WTC11 (cell line): ENCODE results near the gene SCYGR4. TPM values are rescaled to one million over a fixed set of nuclear protein-coding genes. Genes with fewer than 3 reads are reported as not detected.

Source experiments
- ATAC-seq: fragments of 200-7000 bp; cut with Tn5 transposase; 2 replicates; pipeline ENCODE4 v1.10.0; 2021; ENCODE audit warnings: mild to moderate bottlenecking, moderate library complexity
- CTCF ChIA-PET: fragments of 300-600 bp; sonication (Branson Sonifier 250); formaldehyde crosslinking; loops from one replicate; lab custom pipeline; 2021; ENCODE audit warnings: antibody characterized with exemption; lab: Charles Lee
- POLR2A ChIA-PET: fragments of 350-600 bp; sonication (Branson Sonifier 250); formaldehyde crosslinking; loops from one replicate; lab custom pipeline; 2021; ENCODE audit warnings: antibody characterized with exemption; lab: Charles Lee
- DNase-seq: peaks from one replicate; pipeline ENCODE4 v3.0.0; 2021; ENCODE audit warnings: low spot score
- H3K27ac Mint-ChIP-seq: 2 replicates; pipeline ENCODE4 v1.8.0; 2021; ENCODE audit warnings: mixed read lengths
- H3K27me3 Mint-ChIP-seq: 2 replicates; pipeline ENCODE4 v1.8.0; 2021; ENCODE audit warnings: low read depth, mild to moderate bottlenecking, moderate library complexity, mixed read lengths
- H3K36me3 Mint-ChIP-seq: 2 replicates; pipeline ENCODE4 v1.8.0; 2021; ENCODE audit warnings: mixed read lengths
- H3K4me1 Mint-ChIP-seq: 2 replicates; pipeline ENCODE4 v1.8.0; 2022; ENCODE audit warnings: mixed read lengths
- H3K4me3 Mint-ChIP-seq: 2 replicates; pipeline ENCODE4 v1.8.0; 2021; ENCODE audit warnings: mild to moderate bottlenecking, moderate library complexity, mixed read lengths
- H3K9me3 Mint-ChIP-seq: 2 replicates; pipeline ENCODE4 v1.8.0; 2021; ENCODE audit warnings: mixed read lengths
- ERG ChIP-seq: fragments of 250-450 bp; sonication (Bioruptor Pico); IDR thresholded peaks from 2 replicates; pipeline ENCODE4 v1.8.0; 2021; ENCODE audit warnings: mild to moderate bottlenecking
- FOXJ3 ChIP-seq: sonication (generic); formaldehyde crosslinking; IDR thresholded peaks from 2 replicates; pipeline ENCODE4 v1.9.0; 2021; ENCODE audit warnings: missing genetic modification reagents, mild to moderate bottlenecking, borderline replicate concordance
- FOXK1 ChIP-seq: sonication (generic); formaldehyde crosslinking; IDR thresholded peaks from 2 replicates; pipeline ENCODE4 v1.8.0; 2022; ENCODE audit warnings: mild to moderate bottlenecking, moderate library complexity, missing genetic modification reagents
- FOXP1 ChIP-seq: sonication (generic); formaldehyde crosslinking; IDR thresholded peaks from 2 replicates; pipeline ENCODE4 v1.8.0; 2022; ENCODE audit warnings: missing genetic modification reagents, mild to moderate bottlenecking, moderate library complexity, borderline replicate concordance
- GABPB1 ChIP-seq: sonication (generic); formaldehyde crosslinking; IDR thresholded peaks from 2 replicates; pipeline ENCODE4 v1.8.1; 2023; ENCODE audit warnings: mild to moderate bottlenecking, missing genetic modification reagents
- GTF2I ChIP-seq: fragments of 250-450 bp; sonication (Bioruptor Pico); conservative IDR thresholded peaks from 2 replicates; pipeline ENCODE4 v1.4.0; 2021; ENCODE audit warnings: mild to moderate bottlenecking
- NFATC4 ChIP-seq: fragments of 250-450 bp; sonication (Bioruptor Pico); IDR thresholded peaks from 2 replicates; pipeline ENCODE4 v1.9.0; 2021; ENCODE audit warnings: mild to moderate bottlenecking
- SP1 ChIP-seq: sonication (generic); formaldehyde crosslinking; conservative IDR thresholded peaks from 2 replicates; pipeline ENCODE4 v1.8.1; 2022; ENCODE audit warnings: missing genetic modification reagents
- USF1 ChIP-seq: sonication (generic); formaldehyde crosslinking; IDR thresholded peaks from 2 replicates; pipeline ENCODE4 v1.8.0; 2022; ENCODE audit warnings: mild to moderate bottlenecking, missing genetic modification reagents
- ZNF671 ChIP-seq: fragments of 250-450 bp; sonication (Bioruptor Pico); IDR thresholded peaks from 2 replicates; pipeline ENCODE4 v1.8.0; 2021; ENCODE audit warnings: mild to moderate bottlenecking
- total RNA-seq: library from RNA; stranded (reverse); gene quantifications from 3 replicates; pipeline ENCODE4 v1.2.3, GENCODE V29; 2021
- TF ChIP-seq, protein P1 (sequence below): sonication (generic); formaldehyde crosslinking; IDR thresholded peaks from 2 replicates; pipeline ENCODE4 v1.8.0; 2022; ENCODE audit warnings: mild to moderate bottlenecking, missing genetic modification reagents
- TF ChIP-seq, protein P2 (sequence below): fragments of 250-450 bp; sonication (Bioruptor Pico); IDR thresholded peaks from 2 replicates; pipeline ENCODE4 v2.1.2; 2022; ENCODE audit warnings: mild to moderate bottlenecking, moderate library complexity
- TF ChIP-seq, protein P3 (sequence below): sonication (generic); formaldehyde crosslinking; IDR thresholded peaks from 2 replicates; pipeline ENCODE4 v1.8.1; 2023; ENCODE audit warnings: mild to moderate bottlenecking, missing genetic modification reagents
- TF ChIP-seq, protein P4 (sequence below): sonication (generic); formaldehyde crosslinking; IDR thresholded peaks from 2 replicates; pipeline ENCODE4 v1.8.0; 2023; ENCODE audit warnings: mild to moderate bottlenecking, missing genetic modification reagents

Gene SCYGR4
- total RNA-seq, 1 experiment from 2014 or later: not detected

GRCh38 chr2:227655454-227655853, 38.2 kb downstream of the SCYGR4 start:
- no peak for ATAC-seq
- Mint-ChIP-seq H3K36me3 (no peaks in the 10 kb centered on the region), H3K4me3 (no peak overlapping the region), H3K9me3 (no peaks in the 10 kb centered on the region), H3K4me1 (no peaks in the 10 kb centered on the region), H3K27ac (no peak overlapping the region)
- DNase-seq: no peak
- POLR2A ChIA-PET: no interaction called here
- CTCF ChIA-PET: no interaction called here
- TF ChIP-seq GABPB1: peak; percentile 53; the same call in 1 of the 2 replicates
- TF ChIP-seq, protein P1, sequence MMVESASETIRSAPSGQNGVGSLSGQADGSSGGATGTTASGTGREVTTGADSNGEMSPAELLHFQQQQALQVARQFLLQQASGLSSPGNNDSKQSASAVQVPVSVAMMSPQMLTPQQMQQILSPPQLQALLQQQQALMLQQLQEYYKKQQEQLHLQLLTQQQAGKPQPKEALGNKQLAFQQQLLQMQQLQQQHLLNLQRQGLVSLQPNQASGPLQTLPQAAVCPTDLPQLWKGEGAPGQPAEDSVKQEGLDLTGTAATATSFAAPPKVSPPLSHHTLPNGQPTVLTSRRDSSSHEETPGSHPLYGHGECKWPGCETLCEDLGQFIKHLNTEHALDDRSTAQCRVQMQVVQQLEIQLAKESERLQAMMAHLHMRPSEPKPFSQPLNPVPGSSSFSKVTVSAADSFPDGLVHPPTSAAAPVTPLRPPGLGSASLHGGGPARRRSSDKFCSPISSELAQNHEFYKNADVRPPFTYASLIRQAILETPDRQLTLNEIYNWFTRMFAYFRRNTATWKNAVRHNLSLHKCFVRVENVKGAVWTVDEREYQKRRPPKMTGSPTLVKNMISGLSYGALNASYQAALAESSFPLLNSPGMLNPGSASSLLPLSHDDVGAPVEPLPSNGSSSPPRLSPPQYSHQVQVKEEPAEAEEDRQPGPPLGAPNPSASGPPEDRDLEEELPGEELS (CRISPR knock-in tag): no peak
- TF ChIP-seq, protein P2, sequence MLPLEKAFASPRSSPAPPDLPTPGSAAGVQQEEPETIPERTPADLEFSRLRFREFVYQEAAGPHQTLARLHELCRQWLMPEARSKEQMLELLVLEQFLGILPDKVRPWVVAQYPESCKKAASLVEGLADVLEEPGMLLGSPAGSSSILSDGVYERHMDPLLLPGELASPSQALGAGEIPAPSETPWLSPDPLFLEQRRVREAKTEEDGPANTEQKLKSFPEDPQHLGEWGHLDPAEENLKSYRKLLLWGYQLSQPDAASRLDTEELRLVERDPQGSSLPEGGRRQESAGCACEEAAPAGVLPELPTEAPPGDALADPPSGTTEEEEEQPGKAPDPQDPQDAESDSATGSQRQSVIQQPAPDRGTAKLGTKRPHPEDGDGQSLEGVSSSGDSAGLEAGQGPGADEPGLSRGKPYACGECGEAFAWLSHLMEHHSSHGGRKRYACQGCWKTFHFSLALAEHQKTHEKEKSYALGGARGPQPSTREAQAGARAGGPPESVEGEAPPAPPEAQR: no peak
- TF ChIP-seq USF1 (CRISPR knock-in tag): no peak
- TF ChIP-seq SP1: no peak
- TF ChIP-seq, all 79 proteins: peak for 1
- H3K27me3 Mint-ChIP-seq: no peaks in the 10 kb centered on the region

DNA sequence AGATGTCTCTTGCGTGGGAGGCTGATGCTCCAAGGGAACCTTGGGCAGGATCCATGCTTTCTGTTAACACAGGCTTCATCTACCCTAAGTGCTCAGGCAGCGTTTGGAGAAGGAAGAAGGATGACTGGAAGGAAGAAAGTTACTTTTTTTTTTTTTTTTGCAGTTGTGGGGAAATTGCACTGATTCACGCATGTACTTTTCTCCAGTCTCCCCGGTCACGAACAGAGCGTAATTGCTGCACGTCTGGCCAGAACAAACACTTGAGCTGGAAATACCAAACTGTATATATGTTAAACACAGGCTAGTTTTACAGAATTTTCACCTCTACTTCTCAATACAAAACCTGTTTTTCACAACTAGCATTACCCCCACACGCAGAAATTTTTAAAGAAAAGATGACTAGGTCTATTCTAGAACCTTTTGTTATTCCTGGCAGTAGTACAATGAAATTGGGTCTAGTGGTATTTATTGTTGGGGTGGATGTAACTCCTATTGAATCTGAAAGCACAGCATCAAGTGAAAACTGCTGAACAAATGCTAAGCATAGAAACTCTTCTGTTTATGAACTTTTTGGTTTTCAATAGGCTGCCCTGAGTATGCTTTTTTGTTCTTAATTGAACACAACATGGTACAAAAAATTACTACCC, 40.0 kb downstream of the SCYGR4 start:
- POLR2A ChIA-PET: no interaction called here
- H3K4me3 Mint-ChIP-seq: no peak overlapping the region
- H3K27me3 Mint-ChIP-seq: peaks cover 4% of the 10 kb centered on the region
- no peak for ATAC-seq
- H3K4me1 Mint-ChIP-seq: peaks cover 17% of the 10 kb centered on the region
- TF ChIP-seq ZNF671 (CRISPR knock-in tag): no peak
- no peak for TF ChIP-seq FOXK1 (CRISPR knock-in tag)
- no peak for TF ChIP-seq ERG
- TF ChIP-seq FOXP1: no peak
- TF ChIP-seq, protein P3, sequence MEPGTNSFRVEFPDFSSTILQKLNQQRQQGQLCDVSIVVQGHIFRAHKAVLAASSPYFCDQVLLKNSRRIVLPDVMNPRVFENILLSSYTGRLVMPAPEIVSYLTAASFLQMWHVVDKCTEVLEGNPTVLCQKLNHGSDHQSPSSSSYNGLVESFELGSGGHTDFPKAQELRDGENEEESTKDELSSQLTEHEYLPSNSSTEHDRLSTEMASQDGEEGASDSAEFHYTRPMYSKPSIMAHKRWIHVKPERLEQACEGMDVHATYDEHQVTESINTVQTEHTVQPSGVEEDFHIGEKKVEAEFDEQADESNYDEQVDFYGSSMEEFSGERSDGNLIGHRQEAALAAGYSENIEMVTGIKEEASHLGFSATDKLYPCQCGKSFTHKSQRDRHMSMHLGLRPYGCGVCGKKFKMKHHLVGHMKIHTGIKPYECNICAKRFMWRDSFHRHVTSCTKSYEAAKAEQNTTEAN: no peak
- TF ChIP-seq, all 79 proteins: peak for 0
- no peak overlapping the region for H3K27ac Mint-ChIP-seq
- no peaks in the 10 kb centered on the region for H3K9me3 Mint-ChIP-seq
- no peaks in the 10 kb centered on the region for H3K36me3 Mint-ChIP-seq
- CTCF ChIA-PET: interaction anchor here (1.1 to 2.0 kb wide), 4 partner anchors 22 to 116 kb away, joined by 4 to 89 read pairs (median 10); no protein-coding TSS in a partner anchor
- DNase-seq: no peak

DNA sequence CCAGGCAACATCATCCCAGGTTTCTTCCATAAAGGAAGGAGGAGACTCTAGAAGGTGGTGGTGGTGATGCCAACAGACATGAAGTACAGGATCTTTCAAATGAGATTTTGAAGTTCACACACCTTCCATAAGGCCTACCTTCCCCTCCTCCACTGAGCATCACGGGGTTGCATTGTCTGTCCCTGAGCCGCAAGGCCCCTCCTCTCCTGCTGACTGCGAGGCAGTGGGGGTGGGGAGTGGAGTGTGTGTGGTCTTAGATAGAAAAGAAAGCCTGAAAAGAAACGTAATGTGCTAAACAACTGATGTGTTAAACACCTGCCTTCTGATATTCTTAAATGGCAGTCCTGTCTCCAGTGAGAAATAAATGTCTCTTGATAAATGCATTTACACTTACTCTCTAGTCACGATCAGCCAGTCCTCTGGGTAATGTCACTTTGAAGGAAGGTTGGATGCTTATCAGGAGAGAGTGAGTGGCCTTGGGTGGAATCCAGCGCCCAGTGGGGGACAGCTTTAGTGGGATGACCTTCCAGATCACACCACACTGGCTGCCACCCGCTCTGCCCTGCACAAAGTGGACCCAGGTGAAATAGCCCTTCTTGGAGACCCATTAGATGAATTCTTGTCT, 43.8 kb downstream of the SCYGR4 start:
- CTCF ChIA-PET: interaction anchor here (1.6 kb wide), 1 partner anchor 105 kb away, joined by 10 read pairs; no protein-coding TSS in a partner anchor
- Mint-ChIP-seq H3K9me3 (no peaks in the 10 kb centered on the region), H3K4me3 (no peak overlapping the region), H3K27me3 (peaks cover 4% of the 10 kb centered on the region), H3K36me3 (no peaks in the 10 kb centered on the region), H3K4me1 (peaks cover 17% of the 10 kb centered on the region), H3K27ac (no peak overlapping the region)
- POLR2A ChIA-PET: no interaction called here
- ATAC-seq: peak; percentile 86
- peak; percentile 38 for DNase-seq
- TF ChIP-seq NFATC4: no peak
- TF ChIP-seq, protein P4, sequence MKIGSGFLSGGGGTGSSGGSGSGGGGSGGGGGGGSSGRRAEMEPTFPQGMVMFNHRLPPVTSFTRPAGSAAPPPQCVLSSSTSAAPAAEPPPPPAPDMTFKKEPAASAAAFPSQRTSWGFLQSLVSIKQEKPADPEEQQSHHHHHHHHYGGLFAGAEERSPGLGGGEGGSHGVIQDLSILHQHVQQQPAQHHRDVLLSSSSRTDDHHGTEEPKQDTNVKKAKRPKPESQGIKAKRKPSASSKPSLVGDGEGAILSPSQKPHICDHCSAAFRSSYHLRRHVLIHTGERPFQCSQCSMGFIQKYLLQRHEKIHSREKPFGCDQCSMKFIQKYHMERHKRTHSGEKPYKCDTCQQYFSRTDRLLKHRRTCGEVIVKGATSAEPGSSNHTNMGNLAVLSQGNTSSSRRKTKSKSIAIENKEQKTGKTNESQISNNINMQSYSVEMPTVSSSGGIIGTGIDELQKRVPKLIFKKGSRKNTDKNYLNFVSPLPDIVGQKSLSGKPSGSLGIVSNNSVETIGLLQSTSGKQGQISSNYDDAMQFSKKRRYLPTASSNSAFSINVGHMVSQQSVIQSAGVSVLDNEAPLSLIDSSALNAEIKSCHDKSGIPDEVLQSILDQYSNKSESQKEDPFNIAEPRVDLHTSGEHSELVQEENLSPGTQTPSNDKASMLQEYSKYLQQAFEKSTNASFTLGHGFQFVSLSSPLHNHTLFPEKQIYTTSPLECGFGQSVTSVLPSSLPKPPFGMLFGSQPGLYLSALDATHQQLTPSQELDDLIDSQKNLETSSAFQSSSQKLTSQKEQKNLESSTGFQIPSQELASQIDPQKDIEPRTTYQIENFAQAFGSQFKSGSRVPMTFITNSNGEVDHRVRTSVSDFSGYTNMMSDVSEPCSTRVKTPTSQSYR: 0 out of 2 replicates have a peak, but pooled peaks have one; percentile 50
- TF ChIP-seq FOXJ3 (CRISPR knock-in tag): no peak
- no peak for TF ChIP-seq GTF2I (CRISPR knock-in tag)
